Tibial artery (tissue), 4 donors: Measurements from ENCODE around the gene SHC4.

Source experiments
- DNase-seq, 2 donors: peaks; one replicate each; pipeline ENCODE4 v3.0.0-alpha.2; 2019
- H3K27ac ChIP-seq, 2 donors: fragments of 200-600 bp; sonication (generic) in 1 of 2; 1 replicate in 1 of 2; 2 replicates in 1 of 2; pipeline ENCODE4 v1.5.1; 2018 to 2019; ENCODE audit warnings: mild to moderate bottlenecking in 1 of 2
- H3K27me3 ChIP-seq, 2 donors: fragments of 200-600 bp; sonication (generic) in 1 of 2; one replicate each; pipeline versions ENCODE4 v1.5.1 to v1.6.0; 2016 to 2019
- H3K36me3 ChIP-seq, 3 donors: fragments of 200-600 bp; sonication (generic) in 2 of 3; one replicate each; pipeline ENCODE4 v1.5.1; 2016 to 2019; ENCODE audit warnings: mild to moderate bottlenecking in 2 of 3
- H3K4me1 ChIP-seq, 4 donors: fragments of 200-600 bp; sonication (generic) in 2 of 4; 1 replicate in 3 of 4; 2 replicates in 1 of 4; pipeline ENCODE4 v1.5.1; 2016 to 2019
- H3K4me3 ChIP-seq, 2 donors: fragments of 200-600 bp; sonication (generic) in 1 of 2; 1 replicate in 1 of 2; 2 replicates in 1 of 2; pipeline ENCODE4 v1.5.1; 2018 to 2019; ENCODE audit warnings: mild to moderate bottlenecking in 2 of 2
- H3K9me3 ChIP-seq, 3 donors: fragments of 200-600 bp; sonication (generic) in 1 of 3; one replicate each; pipeline ENCODE4 v1.5.1; 2016 to 2019
- CTCF ChIP-seq, 2 experiments: fragments of 200-600 bp in 1 of 2; fragments of 450-650 bp in 1 of 2; IDR thresholded peaks; one replicate each; pipeline ENCODE4 v1.5.1; 2017 to 2019; ENCODE audit warnings: antibody characterized with exemption in 2 of 2, mild to moderate bottlenecking in 1 of 2, moderate library complexity in 1 of 2
- intact Hi-C: fragments of 100-400 bp; cut with DNase I; formaldehyde crosslinking; loops from one replicate; pipeline ENCODE4 v1.15.0; 2023; ENCODE audit warnings: low total_unique reads

Gene SHC4

GRCh38 chr15:48904758-48905157, 59.0 kb downstream of the SHC4 start:
- intact Hi-C loops: no loop called here
- Histone ChIP-seq H3K9me3 (no peaks in the 10 kb centered on the region), H3K27ac (no peak overlapping the region), H3K36me3 (no peaks in the 10 kb centered on the region), H3K27me3 (no peaks in the 10 kb centered on the region), H3K4me1 (peaks cover 0 to 15% (median 1%) of the 10 kb centered on the region in 4 donors), H3K4me3 (no peak overlapping the region)
- no peak for TF ChIP-seq CTCF (IDR thresholded peaks at IDR 0.05)
- no peak for DNase-seq

- Histone ChIP-seq H3K9me3 (no peaks in the 10 kb centered on the region), H3K27ac (no peak overlapping the region), H3K36me3 (no peaks in the 10 kb centered on the region), H3K4me3 (no peak overlapping the region), H3K27me3 (no peaks in the 10 kb centered on the region), H3K4me1 (peaks cover 0 to 14% (median 2%) of the 10 kb centered on the region in 4 donors)
- DNase-seq: no peak
- intact Hi-C loops: no loop called here
- no peak for TF ChIP-seq CTCF (IDR thresholded peaks at IDR 0.05)
These were observed 63.9 kb downstream of the SHC4 start for GRCh38 chr15:48899793-48900192.

- H3K4me1 ChIP-seq: peaks cover 0 to 14% (median 2%) of the 10 kb centered on the region in 4 donors
- H3K36me3 ChIP-seq: no peaks in the 10 kb centered on the region
- intact Hi-C loops: no loop called here
- H3K9me3 ChIP-seq: no peaks in the 10 kb centered on the region
- H3K4me3 ChIP-seq: no peak overlapping the region
- DNase-seq: no peak
- no peak overlapping the region for H3K27ac ChIP-seq
- H3K27me3 ChIP-seq: no peaks in the 10 kb centered on the region
- TF ChIP-seq CTCF (IDR thresholded peaks at IDR 0.05): no peak
These were observed 65.3 kb downstream of the SHC4 start for GRCh38 chr15:48898446-48898845.

- TF ChIP-seq CTCF (IDR thresholded peaks at IDR 0.05): no peak
- H3K27ac ChIP-seq: peak overlapping the region; percentile 60 to 62
These were observed 65.7 kb downstream of the SHC4 start for GRCh38 chr15:48898032-48898431.

GRCh38 chr15:48896869-48897814, 66.6 kb downstream of the SHC4 start:
- Histone ChIP-seq H3K4me1 (peaks cover 0 to 14% (median 2%) of the 10 kb centered on the region in 4 donors), H3K36me3 (no peaks in the 10 kb centered on the region), H3K4me3 (peak overlapping the region; percentile 36 to 37), H3K27me3 (no peaks in the 10 kb centered on the region), H3K27ac (peak overlapping the region; percentile 60 to 62), H3K9me3 (no peaks in the 10 kb centered on the region)
- DNase-seq: no peak
- TF ChIP-seq CTCF (IDR thresholded peaks at IDR 0.05): no peak
- intact Hi-C loops: no loop called here

More at GRCh38 chr15:48898032-48898431, 65.7 kb downstream of the SHC4 start:
- no peak overlapping the region for H3K4me3 ChIP-seq
- peaks cover 0 to 14% (median 2%) of the 10 kb centered on the region in 4 donors for H3K4me1 ChIP-seq
- H3K9me3 ChIP-seq: no peaks in the 10 kb centered on the region
- no peaks in the 10 kb centered on the region for H3K27me3 ChIP-seq
- DNase-seq: no peak
- intact Hi-C loops: no loop called here
- H3K36me3 ChIP-seq: no peaks in the 10 kb centered on the region
